ENCODE measurements around the gene ESYT3.

DNA sequence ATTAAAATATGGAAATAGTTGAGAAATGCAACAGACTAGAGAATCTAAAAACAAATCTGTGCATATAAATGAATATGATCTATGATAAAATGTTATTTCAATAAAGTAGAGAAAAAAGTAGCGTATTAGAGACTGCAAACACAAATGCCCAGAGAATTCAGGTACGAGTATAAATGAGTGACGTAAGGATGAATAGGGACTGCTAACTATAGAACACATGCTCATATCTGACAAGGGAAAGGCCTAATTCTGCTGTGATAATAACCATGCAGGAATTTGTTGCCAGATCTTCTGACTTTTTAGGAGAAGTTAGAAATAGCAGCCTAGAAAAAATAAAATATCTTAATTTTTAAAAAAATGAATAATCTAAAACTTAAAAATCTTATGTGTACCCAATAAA is 73.1 kb downstream of the ESYT3 start:
- TF ChIP-seq, protein P1, sequence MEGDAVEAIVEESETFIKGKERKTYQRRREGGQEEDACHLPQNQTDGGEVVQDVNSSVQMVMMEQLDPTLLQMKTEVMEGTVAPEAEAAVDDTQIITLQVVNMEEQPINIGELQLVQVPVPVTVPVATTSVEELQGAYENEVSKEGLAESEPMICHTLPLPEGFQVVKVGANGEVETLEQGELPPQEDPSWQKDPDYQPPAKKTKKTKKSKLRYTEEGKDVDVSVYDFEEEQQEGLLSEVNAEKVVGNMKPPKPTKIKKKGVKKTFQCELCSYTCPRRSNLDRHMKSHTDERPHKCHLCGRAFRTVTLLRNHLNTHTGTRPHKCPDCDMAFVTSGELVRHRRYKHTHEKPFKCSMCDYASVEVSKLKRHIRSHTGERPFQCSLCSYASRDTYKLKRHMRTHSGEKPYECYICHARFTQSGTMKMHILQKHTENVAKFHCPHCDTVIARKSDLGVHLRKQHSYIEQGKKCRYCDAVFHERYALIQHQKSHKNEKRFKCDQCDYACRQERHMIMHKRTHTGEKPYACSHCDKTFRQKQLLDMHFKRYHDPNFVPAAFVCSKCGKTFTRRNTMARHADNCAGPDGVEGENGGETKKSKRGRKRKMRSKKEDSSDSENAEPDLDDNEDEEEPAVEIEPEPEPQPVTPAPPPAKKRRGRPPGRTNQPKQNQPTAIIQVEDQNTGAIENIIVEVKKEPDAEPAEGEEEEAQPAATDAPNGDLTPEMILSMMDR (IDR thresholded peaks at IDR 0.05) = no peak
- no peak for TF ChIP-seq POLR2A (IDR thresholded peaks at IDR 0.05)
